H1 (cell line): ENCODE data around the gene CASK. TPM values are rescaled to one million over a fixed set of nuclear protein-coding genes. Genes with fewer than 3 reads are reported as not detected.

Experiments
- CTCF ChIA-PET: fragments of 300-600 bp; sonication (Branson Sonifier 250); formaldehyde crosslinking; loops from one replicate; lab custom pipeline; 2021; ENCODE audit not compliant: partially characterized antibody; lab: Charles Lee
- POLR2A ChIA-PET: fragments of 300-600 bp; sonication (Branson Sonifier 250); formaldehyde crosslinking; loops from one replicate; lab custom pipeline; 2021; ENCODE audit warnings: inconsistent platforms; ENCODE audit not compliant: partially characterized antibody; lab: Charles Lee
- DNase-seq, 2 experiments: peaks; one replicate each; pipeline versions ENCODE4 v3.0.0 to v3.0.0-alpha.2; 2010 to 2022; ENCODE audit warnings: low spot score in 2 of 2, low read depth in 1 of 2, mixed read lengths in 1 of 2
- FAIRE-seq: peaks from 2 replicates; lab custom pipeline; 2011; peaks lifted over from hg19 to GRCh38; lab: Jason Lieb, UNC
- H2AFZ ChIP-seq: 2 replicates; pipeline ENCODE4 v1.8.1; 2012; ENCODE audit warnings: low read length, inconsistent platforms
- H2AK5ac ChIP-seq: 2 replicates; pipeline ENCODE4 v1.6.1; 2013; ENCODE audit warnings: low read depth, low read length
- H2BK120ac ChIP-seq: replicated peaks from 2 replicates; pipeline ENCODE3; 2013; ENCODE audit warnings: low read depth, low read length, inconsistent platforms
- H2BK12ac ChIP-seq: 2 replicates; pipeline ENCODE4 v1.6.1; 2013; ENCODE audit warnings: low read depth, low read length
- H2BK15ac ChIP-seq: 2 replicates; pipeline ENCODE4 v1.6.1; 2013; ENCODE audit warnings: low read length
- H2BK20ac ChIP-seq: 2 replicates; pipeline ENCODE4 v1.6.1; 2013; ENCODE audit warnings: low read length
- H2BK5ac ChIP-seq: 2 replicates; pipeline ENCODE4 v1.6.1; 2013; ENCODE audit warnings: low read depth, low read length
- H3K14ac ChIP-seq: 2 replicates; pipeline ENCODE4 v1.6.1; 2013; ENCODE audit warnings: inconsistent platforms; ENCODE audit not compliant: insufficient read length
- H3K18ac ChIP-seq: 2 replicates; pipeline ENCODE4 v1.6.1; 2013; ENCODE audit warnings: low read length; ENCODE audit errors: extremely low read depth
- H3K23ac ChIP-seq: 2 replicates; pipeline ENCODE4 v1.6.1; 2013; ENCODE audit warnings: inconsistent platforms; ENCODE audit not compliant: insufficient read length
- H3K23me2 ChIP-seq: 2 replicates; pipeline ENCODE4 v1.6.1; 2013; ENCODE audit warnings: low read depth, low read length
- H3K27ac ChIP-seq: 2 replicates; pipeline ENCODE4 v1.6.1; 2011; ENCODE audit warnings: low read depth, low read length, inconsistent platforms
- H3K27me3 ChIP-seq, 4 experiments: replicated peaks in 1 of 4; 1 replicate in 1 of 4; 2 replicates in 3 of 4; pipeline versions ENCODE4 v1.6.1 to v1.8.1; 2011 to 2013; ENCODE audit warnings: low read length in 3 of 4, mild to moderate bottlenecking in 3 of 4, inconsistent platforms in 2 of 4, mixed read lengths in 2 of 4, moderate library complexity in 1 of 4; ENCODE audit not compliant: control insufficient read depth in 3 of 4, insufficient read depth in 3 of 4; ENCODE audit errors: extremely low read depth in 1 of 4
- H3K36me3 ChIP-seq, 4 experiments: 2 replicates each; pipeline versions ENCODE4 v1.6.1 to v1.8.1; 2011 to 2013; ENCODE audit warnings: mild to moderate bottlenecking in 4 of 4, low read length in 3 of 4, moderate library complexity in 2 of 4, control low read depth in 1 of 4, inconsistent platforms in 1 of 4; ENCODE audit not compliant: insufficient read depth in 4 of 4, control insufficient read depth in 2 of 4
- H3K4ac ChIP-seq: replicated peaks from 2 replicates; pipeline ENCODE3; 2013; ENCODE audit warnings: low read length, low read depth, mixed read lengths, inconsistent platforms; ENCODE audit not compliant: insufficient read length
- H3K4me1 ChIP-seq, 4 experiments: replicated peaks in 1 of 4; 1 replicate in 1 of 4; 2 replicates in 3 of 4; pipeline versions ENCODE4 v1.6.1 to v1.8.1; 2011 to 2013; ENCODE audit warnings: low read length in 3 of 4, inconsistent platforms in 2 of 4, mixed read lengths in 1 of 4; ENCODE audit not compliant: insufficient read depth in 4 of 4, control insufficient read depth in 3 of 4
- H3K4me2 ChIP-seq, 2 experiments: 2 replicates each; pipeline versions ENCODE4 v1.6.1 to v1.8.1; 2011 to 2013; ENCODE audit warnings: low read depth in 2 of 2, low read length in 2 of 2, control low read depth in 1 of 2, inconsistent platforms in 1 of 2, mild to moderate bottlenecking in 1 of 2; ENCODE audit not compliant: insufficient read depth in 1 of 2
- H3K4me3 ChIP-seq, 4 experiments: fragments of 200-600, 300-600 bp in 1 of 4; sonication (generic), shearing (Covaris generic), sonication (Bioruptor Twin) in 1 of 4; 2 replicates each; pipeline versions ENCODE4 v1.5.1 to v1.8.1; 2011 to 2016; ENCODE audit warnings: low read length in 4 of 4, low read depth in 3 of 4, control low read depth in 2 of 4, inconsistent platforms in 2 of 4, mild to moderate bottlenecking in 2 of 4, mixed read lengths in 1 of 4, moderate library complexity in 1 of 4; ENCODE audit not compliant: insufficient read depth in 2 of 4; ENCODE audit errors: extremely low read depth in 1 of 4
- H3K56ac ChIP-seq: replicated peaks from 2 replicates; pipeline ENCODE3; 2013; ENCODE audit warnings: low read depth, mild to moderate bottlenecking, mixed read lengths, low read length, inconsistent platforms; ENCODE audit not compliant: insufficient read length
- H3K79me1 ChIP-seq: 2 replicates; pipeline ENCODE4 v1.6.1; 2013; ENCODE audit warnings: low read depth, low read length, control low read depth
- H3K79me2 ChIP-seq, 2 experiments: 2 replicates each; pipeline versions ENCODE4 v1.6.1 to v1.8.1; 2012 to 2013; ENCODE audit warnings: low read length in 2 of 2, mild to moderate bottlenecking in 2 of 2, inconsistent platforms in 1 of 2; ENCODE audit not compliant: insufficient read depth in 2 of 2, control insufficient read depth in 1 of 2
- H3K9ac ChIP-seq, 4 experiments: replicated peaks in 1 of 4; 1 replicate in 1 of 4; 2 replicates in 3 of 4; pipeline versions ENCODE4 v1.6.1 to v1.8.1; 2011 to 2013; ENCODE audit warnings: low read depth in 3 of 4, low read length in 3 of 4, control low read depth in 2 of 4, mild to moderate bottlenecking in 2 of 4, moderate library complexity in 2 of 4, inconsistent platforms in 1 of 4; ENCODE audit errors: extremely low read depth in 1 of 4
- H3K9me3 ChIP-seq, 2 experiments: 2 replicates each; pipeline versions ENCODE4 v1.6.1 to v1.8.1; 2012 to 2013; ENCODE audit warnings: mild to moderate bottlenecking in 2 of 2, moderate library complexity in 2 of 2, control low read depth in 1 of 2, inconsistent platforms in 1 of 2, low read depth in 1 of 2, low read length in 1 of 2, mixed read lengths in 1 of 2; ENCODE audit not compliant: insufficient read depth in 2 of 2
- H4K20me1 ChIP-seq, 2 experiments: replicated peaks in 1 of 2; 2 replicates each; pipeline versions ENCODE3 to v1.8.1; 2011 to 2013; ENCODE audit warnings: inconsistent platforms in 2 of 2, low read length in 2 of 2, mild to moderate bottlenecking in 1 of 2; ENCODE audit not compliant: insufficient read depth in 2 of 2, control insufficient read depth in 1 of 2
- H4K5ac ChIP-seq: 2 replicates; pipeline ENCODE4 v1.6.1; 2013; ENCODE audit warnings: low read length, low read depth, mixed read lengths, inconsistent platforms; ENCODE audit not compliant: insufficient read length
- H4K8ac ChIP-seq: 2 replicates; pipeline ENCODE4 v1.8.0; 2013; ENCODE audit warnings: mild to moderate bottlenecking, moderate library complexity, low read length, inconsistent platforms; ENCODE audit not compliant: insufficient read depth; ENCODE audit errors: extremely low read depth
- H4K91ac ChIP-seq: replicated peaks from 2 replicates; pipeline ENCODE3; 2013; ENCODE audit warnings: low read length, mixed read lengths, inconsistent platforms; ENCODE audit not compliant: insufficient read length
- BCL11A ChIP-seq, 2 experiments: IDR thresholded peaks; one replicate each; pipeline ENCODE4 v1.6.1; 2011; ENCODE audit warnings: low read depth in 2 of 2, low read length in 2 of 2, mild to moderate bottlenecking in 2 of 2
- BRCA1 ChIP-seq: IDR thresholded peaks from 2 replicates; pipeline ENCODE4 v1.6.1; 2012; ENCODE audit warnings: low read depth, low read length, improper control_type of control experiment
- EGR1 ChIP-seq: IDR thresholded peaks from 2 replicates; pipeline ENCODE4 v1.6.1; 2011; ENCODE audit warnings: low read depth, low read length, borderline replicate concordance
- GABPA ChIP-seq: IDR thresholded peaks from 2 replicates; pipeline ENCODE4 v1.6.1; 2011; ENCODE audit warnings: mild to moderate bottlenecking, low read length, moderate library complexity, borderline replicate concordance; ENCODE audit not compliant: insufficient read depth
- POLR2A ChIP-seq, 2 experiments: IDR thresholded peaks; 1 replicate in 1 of 2; 2 replicates in 1 of 2; pipeline ENCODE4 v1.6.1; 2011; ENCODE audit warnings: low read depth in 2 of 2, low read length in 2 of 2, mild to moderate bottlenecking in 2 of 2; ENCODE audit errors: control extremely low read depth in 1 of 2
- RXRA ChIP-seq: IDR thresholded peaks from 2 replicates; pipeline ENCODE4 v1.6.1; 2011; ENCODE audit warnings: low read depth, mild to moderate bottlenecking, low read length, moderate library complexity; ENCODE audit not compliant: insufficient read depth
- SP4 ChIP-seq: IDR thresholded peaks from 2 replicates; pipeline ENCODE4 v1.6.1; 2012; ENCODE audit warnings: low read length, inconsistent platforms
- TBP ChIP-seq: IDR thresholded peaks from 2 replicates; pipeline ENCODE4 v1.6.1; 2011; ENCODE audit warnings: low read depth, low read length, improper control_type of control experiment
- WGBS, 2 experiments: shearing (Covaris generic) in 1 of 2; methylation state at CpG; one replicate each; pipeline versions ENCODE4 v1.1.6 to v1.1.7; 2013 to 2015; ENCODE audit warnings: low lambda C conversion rate in 2 of 2, mixed read lengths in 2 of 2, inconsistent platforms in 1 of 2, low coverage in 1 of 2, missing lambda C conversion rate in 1 of 2; ENCODE audit not compliant: insufficient replicate concordance in 2 of 2, insufficient coverage in 1 of 2, insufficient read length in 1 of 2; ENCODE audit errors: extremely low coverage in 1 of 2, missing lambda C conversion rate in 1 of 2; 5-methylcytosine and 5-hydroxymethylcytosine counted together
- polyA plus RNA-seq, 7 experiments: library from polyadenylated mRNA; depleted of rRNA in 3 of 7; stranded (reverse) in 5 of 7; unstranded in 2 of 7; fragments of >200 nt in 5 of 7; fragments of 200-250 nt in 2 of 7; gene quantifications; 1 replicate in 5 of 7; 2 replicates in 1 of 7; 4 replicates in 1 of 7; pipeline versions ENCODE4 v1.2.1 to v1.2.3, GENCODE V29; 2011 to 2013; ENCODE audit warnings: missing spikeins in 2 of 7, mixed read lengths in 2 of 7
- total RNA-seq: library from RNA; stranded (reverse); fragmentation: NEBNext Ultra II Directional; extraction: Animal tissue kit (Norgen Biotek cat#: 25700); gene quantifications from 2 replicates; pipeline ENCODE4 v1.2.1, GENCODE V29; 2021

CASK gene
- total and polyA plus RNA-seq, 2 of the 8 experiments (the other 6 are each of a cell fraction or from before 2014, with no cell fraction given): 21.6 to 55.1 TPM

- no peak for TF ChIP-seq POLR2A (IDR thresholded peaks at IDR 0.05; ENCODE audit: control extremely low read depth in 1 of 2, low read depth in 2 of 2, low read length in 2 of 2)
- TF ChIP-seq EGR1: no peak
- no peak for TF ChIP-seq SP4
- no peak for TF ChIP-seq RXRA
- no peak for TF ChIP-seq BCL11A (IDR thresholded peaks at IDR 0.05; ENCODE audit: low read depth in 2 of 2, low read length in 2 of 2)
- TF ChIP-seq TBP: no peak
- no peak for TF ChIP-seq GABPA
- TF ChIP-seq BRCA1: no peak
- ChIA-PET CTCF (no interaction called here), POLR2A (no interaction called here)
- Histone ChIP-seq H4K8ac (no peak overlapping the region), H3K79me1 (no peaks in the 10 kb centered on the region), H3K23me2 (no peaks in the 10 kb centered on the region), H2AFZ (no peak overlapping the region), H3K56ac (no peak overlapping the region), H3K36me3 (peaks cover 0 to 2% (median 0%) of the 10 kb centered on the region in 4 experiments; a peak in 1 of 8 replicates), H3K4me1 (no peaks in the 10 kb centered on the region; a peak in 1 of 7 replicates), H2BK12ac (no peak overlapping the region), H3K79me2 (peaks cover 0 to 2% of the 10 kb centered on the region in 2 experiments; a peak in 2 of 4 replicates), H3K4me2 (no peak overlapping the region), H4K5ac (no peak overlapping the region), H3K23ac (no peak overlapping the region), H3K27me3 (no peaks in the 10 kb centered on the region), H3K9me3 (peaks cover 0 to 8% of the 10 kb centered on the region in 2 experiments; a peak in 3 of 4 replicates), H3K14ac (no peak overlapping the region), H2BK5ac (no peak overlapping the region), H3K4me3 (no peak overlapping the region), H2BK15ac (no peak overlapping the region), H2AK5ac (no peak overlapping the region), H4K20me1 (no peaks in the 10 kb centered on the region), H3K4ac (no peak overlapping the region), H2BK20ac (no peak overlapping the region), H2BK120ac (no peak overlapping the region), H3K27ac (no peak overlapping the region), H4K91ac (no peak overlapping the region), H3K9ac (no peak overlapping the region), H3K18ac (no peak overlapping the region)
- no peak for DNase-seq
- WGBS, 2 experiments: 85% methylated on average over 5 of the region's 5 CpGs; no CpG with 5 or more reads in 1 of the 2 experiments
- FAIRE-seq: no peak
Measured at GRCh38 chrX:41808047-41808446, 115.3 kb downstream of the CASK start.
